ENCODE data around the gene ZC3H4. TPM values are rescaled to one million over a fixed set of nuclear protein-coding genes. Genes with fewer than 3 reads are reported as not detected.

ZC3H4 gene
- total RNA-seq, 1 donor from 2014 or later = 35.4 TPM

DNA sequence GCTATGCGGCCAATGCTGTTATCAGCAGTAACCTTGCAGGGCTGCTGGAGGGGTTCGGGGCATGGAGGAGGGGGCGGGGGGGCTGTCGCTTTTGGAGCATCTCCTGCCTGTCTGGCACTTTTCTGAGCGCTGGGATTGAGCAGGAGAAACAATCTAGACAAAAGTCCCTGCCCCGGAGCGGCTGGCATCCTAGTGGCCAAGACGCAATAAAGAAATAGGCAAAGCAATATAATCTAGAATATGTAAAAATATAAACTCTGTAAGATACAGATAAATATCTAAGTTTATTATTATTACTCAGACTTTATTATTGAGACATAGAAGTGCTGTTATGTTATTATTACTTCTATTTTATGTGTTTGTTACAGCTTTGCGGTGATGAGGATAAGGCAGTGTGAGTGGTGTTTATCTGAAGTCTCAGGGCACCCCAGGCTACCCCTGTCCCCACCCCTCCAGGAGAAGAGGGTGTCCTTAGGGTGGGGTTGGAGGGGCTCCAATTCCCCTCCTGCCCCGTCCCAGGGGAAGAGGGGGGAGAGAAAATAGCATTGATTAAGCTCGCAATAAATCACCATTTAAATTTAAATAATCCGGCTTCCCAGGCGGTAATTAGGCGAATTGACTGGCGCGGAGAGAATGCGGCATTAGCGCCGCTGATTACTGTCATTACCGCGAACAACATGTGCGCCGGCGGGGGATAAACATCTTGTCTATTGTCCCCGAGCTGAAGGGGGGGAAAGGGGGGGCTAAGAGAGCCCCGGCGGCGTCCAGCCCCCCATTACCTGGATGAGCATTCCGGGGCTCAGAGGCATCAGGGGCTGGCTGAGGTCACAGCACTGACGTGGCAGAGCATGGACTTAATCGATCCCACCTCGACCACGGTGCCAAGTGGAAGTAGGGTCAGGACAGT, 90.8 kb downstream of the ZC3H4 start:
- no peak for DNase-seq (ENCODE audit: extremely low read depth, low read depth, low spot score)

DNA sequence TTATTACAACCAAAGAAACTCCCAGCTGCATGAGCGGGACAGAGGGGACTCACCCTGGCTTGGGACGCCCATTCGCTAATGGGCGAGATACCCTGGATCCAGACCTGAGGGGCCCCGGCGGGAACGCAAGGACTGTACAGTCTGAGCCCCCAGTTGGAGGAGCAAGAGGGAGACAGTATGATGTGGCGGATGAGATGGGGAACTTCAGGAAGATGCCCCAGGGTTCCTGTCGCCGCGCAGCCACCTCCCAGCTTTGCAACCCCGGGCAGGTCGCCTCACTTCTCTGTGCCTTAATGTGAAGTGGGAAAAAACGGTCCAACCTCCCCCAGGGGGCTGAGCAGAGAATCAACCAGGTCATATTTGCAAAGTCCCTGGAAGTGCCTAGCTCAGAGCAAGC, 91.4 kb downstream of the ZC3H4 start:
- DNase-seq (ENCODE audit: extremely low read depth, low read depth, low spot score) = no peak

- no peak for DNase-seq (ENCODE audit: extremely low read depth, low read depth, low spot score)
Measured at GRCh38 chr19:47021536-47022139, 91.9 kb downstream of the ZC3H4 start.

DNA sequence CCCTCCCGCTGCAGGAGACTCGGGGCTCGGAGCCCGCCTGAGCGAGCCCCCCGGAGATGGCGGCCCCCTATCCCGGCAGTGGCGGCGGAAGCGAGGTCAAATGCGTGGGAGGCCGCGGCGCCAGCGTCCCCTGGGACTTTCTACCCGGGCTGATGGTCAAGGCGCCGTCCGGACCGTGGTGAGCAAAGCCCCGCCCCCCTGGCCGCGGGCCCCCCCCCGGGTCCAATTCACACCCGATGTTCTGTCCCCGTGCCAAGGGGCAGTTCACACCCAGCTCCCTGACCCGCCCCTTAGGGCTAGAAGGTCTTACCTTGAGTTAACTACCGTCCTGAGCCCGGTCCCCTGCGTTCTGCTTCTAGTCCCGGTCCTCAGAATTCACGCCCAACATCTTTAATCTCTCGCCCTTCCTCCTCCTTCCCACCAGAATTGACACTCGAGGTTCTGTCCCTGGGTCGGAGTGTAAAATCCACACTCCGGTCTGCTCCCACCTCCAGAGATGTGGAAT, 92.5 kb downstream of the ZC3H4 start:
- no peak for DNase-seq (ENCODE audit: extremely low read depth, low read depth, low spot score)

DNA sequence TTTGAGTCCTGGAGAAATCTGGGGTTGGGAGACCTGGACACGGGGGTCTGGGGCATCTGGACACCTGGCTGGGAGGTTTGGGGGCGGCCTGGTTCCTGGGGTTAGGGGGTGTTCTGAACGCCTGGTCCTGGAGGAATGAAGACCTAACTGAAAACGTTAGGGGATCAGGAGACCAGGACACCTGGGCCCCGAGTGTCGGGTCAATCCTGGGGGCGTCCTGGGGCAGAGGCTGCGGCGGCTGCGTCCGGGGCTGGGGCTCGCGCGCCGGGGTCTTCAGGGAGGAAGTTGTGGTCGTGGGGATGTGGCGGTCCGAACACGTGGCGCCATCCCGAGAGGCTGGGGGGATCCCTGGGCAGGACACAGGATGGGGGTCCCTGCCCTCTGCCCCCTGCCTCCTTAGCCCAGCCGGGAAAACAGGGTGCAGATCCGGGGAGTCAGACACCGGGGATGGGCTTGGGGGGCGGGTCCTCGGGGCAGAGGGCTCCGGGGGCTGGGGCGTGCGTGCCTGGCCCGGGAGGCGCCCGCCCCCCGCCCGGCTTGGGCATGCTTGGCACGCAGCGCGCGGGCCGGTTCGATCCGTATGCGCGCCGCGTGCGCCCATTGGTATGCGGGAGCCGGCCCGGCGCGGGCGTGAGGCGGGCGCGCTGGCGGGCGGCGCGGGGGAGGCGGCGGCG, 93.3 kb downstream of the ZC3H4 start:
- no peak for DNase-seq (ENCODE audit: extremely low read depth, low read depth, low spot score)

DNA sequence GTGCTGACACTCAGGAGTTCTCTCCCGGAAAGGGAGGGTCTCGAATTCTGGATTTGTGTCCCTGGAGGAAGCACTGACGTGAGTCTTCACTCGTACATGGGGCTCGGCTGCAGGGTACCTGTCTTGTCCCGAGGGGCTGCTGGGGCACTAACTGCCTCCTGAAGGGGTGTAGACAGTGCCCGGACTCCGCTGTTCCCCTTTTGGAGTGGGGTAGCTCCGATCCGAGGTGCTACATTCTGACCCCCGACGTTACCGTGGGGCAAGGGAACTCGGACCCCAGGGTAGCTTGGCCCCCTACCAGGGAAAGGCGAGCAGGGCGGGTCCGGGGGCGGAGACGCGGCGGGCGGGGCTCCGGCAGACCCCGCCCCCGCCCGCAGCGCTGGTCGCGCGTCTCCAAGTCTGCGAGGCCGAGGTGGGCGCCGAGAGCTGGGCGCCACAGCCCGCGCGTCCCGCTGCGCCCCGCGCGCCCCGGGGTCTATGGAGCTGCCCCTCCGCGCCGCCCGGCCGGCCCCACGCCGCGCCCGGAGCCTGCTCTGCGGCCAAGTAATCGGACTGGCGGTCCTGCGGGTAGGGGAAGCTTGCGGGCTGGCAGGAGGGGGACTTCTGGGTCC, 94.0 kb downstream of the ZC3H4 start, which contains the start of gene NPAS1:
Gene NPAS1, plus strand, starts transcription at position 407 of the 611 bp plus-strand sequence. CDS start 1,211 bp downstream, outside the sequence.
- DNase-seq (ENCODE audit: extremely low read depth, low read depth, low spot score) = no peak

DNA sequence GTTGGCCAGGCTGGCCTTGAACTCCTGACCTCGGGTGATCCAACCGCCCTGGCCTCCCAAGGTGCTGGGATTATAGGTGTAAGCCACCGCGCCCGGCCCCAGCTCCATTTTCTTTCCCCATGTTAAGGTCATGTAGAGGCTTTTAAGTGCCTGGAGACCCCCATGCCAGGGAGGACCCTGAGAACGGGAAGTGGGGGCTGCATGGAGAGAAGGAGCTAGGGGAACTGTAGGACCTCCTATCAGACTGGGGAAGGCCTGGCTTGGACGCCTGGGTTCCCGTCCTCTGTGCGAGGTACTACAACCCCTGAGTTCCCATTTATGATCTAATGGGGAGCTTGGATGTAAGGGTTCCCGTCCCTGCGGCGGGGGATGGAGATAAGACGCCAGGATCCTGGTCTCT, 94.7 kb downstream of the ZC3H4 start:
- no peak for DNase-seq (ENCODE audit: extremely low read depth, low read depth, low spot score)

Other genes starting within 250 kb of the ZC3H4 start
- 0.05 and 2.5 TPM in 2 replicates for gene NPAS1, start 93.9 kb downstream of the ZC3H4 start, total RNA-seq
- gene TMEM160, start 65.2 kb downstream of the ZC3H4 start, total RNA-seq = 39.9 and 60.8 TPM in 2 replicates
- gene SAE1, start 17.1 kb upstream of the ZC3H4 start, total RNA-seq = 121 and 124 TPM in 2 replicates
- gene BBC3, start 117.4 kb upstream of the ZC3H4 start, total RNA-seq = 29.9 and 45.6 TPM in 2 replicates
- 10.0 and 19.9 TPM in 2 replicates for gene CCDC9, start 142.7 kb upstream of the ZC3H4 start, total RNA-seq
- gene INAFM1, start 161.1 kb upstream of the ZC3H4 start, total RNA-seq = 1.6 and 5.0 TPM in 2 replicates
- not detected in 2 replicates for gene C5AR1, start 196.1 kb upstream of the ZC3H4 start, total RNA-seq
- under 0.01 TPM in 2 replicates for gene C5AR2, start 218.4 kb upstream of the ZC3H4 start, total RNA-seq
- gene DHX34, start 235.5 kb upstream of the ZC3H4 start, total RNA-seq = 13.9 and 21.6 TPM in 2 replicates